ENCODE data around the gene NQO1.

Gene NQO1

GRCh38 chr16:69706256-69706974, 19.9 kb downstream of the NQO1 start:
- no peak for FAIRE-seq

- FAIRE-seq, result no peak
Measured at GRCh38 chr16:69703638-69704037, 22.7 kb downstream of the NQO1 start.

GRCh38 chr16:69701866-69702265, 24.5 kb downstream of the NQO1 start:
- no peak for FAIRE-seq

- FAIRE-seq, result no peak
Measured at GRCh38 chr16:69701452-69701851, 24.9 kb downstream of the NQO1 start.

GRCh38 chr16:69699915-69700314, 26.4 kb downstream of the NQO1 start:
- no peak for FAIRE-seq

GRCh38 chr16:69698404-69698803, 28.0 kb downstream of the NQO1 start:
- no peak for FAIRE-seq

- FAIRE-seq, result no peak
Measured at GRCh38 chr16:69693916-69694315, 32.4 kb downstream of the NQO1 start.

- FAIRE-seq, result no peak
Measured at GRCh38 chr16:69691980-69692911, 34.1 kb downstream of the NQO1 start.

GRCh38 chr16:69688589-69688988, 37.8 kb downstream of the NQO1 start:
- FAIRE-seq, result no peak

- no peak for FAIRE-seq
Measured at GRCh38 chr16:69680358-69680757, 46.0 kb downstream of the NQO1 start.

GRCh38 chr16:69672998-69673713, 53.2 kb downstream of the NQO1 start:
- FAIRE-seq, result no peak

- no peak for FAIRE-seq
Measured at GRCh38 chr16:69672315-69672997, 53.9 kb downstream of the NQO1 start.

GRCh38 chr16:69669577-69669976, 56.8 kb downstream of the NQO1 start:
- FAIRE-seq, result no peak

- FAIRE-seq, result no peak
Measured at GRCh38 chr16:69663846-69664245, 62.5 kb downstream of the NQO1 start.

GRCh38 chr16:69662901-69663300, 63.5 kb downstream of the NQO1 start:
- no peak for FAIRE-seq

- no peak for FAIRE-seq
Measured at GRCh38 chr16:69660166-69660565, 66.2 kb downstream of the NQO1 start.

All from TTC549 (cell line).